HG03521 (cell line): Measurements from ENCODE around the gene IFITM10.

Experiments used
- ATAC-seq: cut with Tn5 transposase; IDR thresholded peaks from one replicate; pipeline ENCODE4 v1.9.1; 2021; ENCODE audit warnings: mild to moderate bottlenecking, moderate library complexity; ENCODE audit not compliant: unreplicated experiment

Gene IFITM10

GRCh38 chr11:1750481-1750839 lies at the start of gene IFITM10:
IFITM10 (minus strand) TSS chr11:1750595; CDS start chr11:1750442, 153 bp downstream.
- no peak for ATAC-seq

GRCh38 chr11:1797391-1798125 lies 47.2 kb upstream of the IFITM10 start:
- no peak for ATAC-seq

GRCh38 chr11:1796413-1797011 lies 46.1 kb upstream of the IFITM10 start:
- ATAC-seq, result no peak

GRCh38 chr11:1793081-1793480 lies 42.7 kb upstream of the IFITM10 start:
- ATAC-seq, result no peak

- ATAC-seq, result no peak
Observed at GRCh38 chr11:1792461-1792860, 42.1 kb upstream of the IFITM10 start.

- ATAC-seq, result no peak
Observed at GRCh38 chr11:1791912-1792311, 41.5 kb upstream of the IFITM10 start.

- no peak for ATAC-seq
Observed at GRCh38 chr11:1786466-1786865, 36.1 kb upstream of the IFITM10 start.

GRCh38 chr11:1785749-1786413 lies 35.5 kb upstream of the IFITM10 start:
- ATAC-seq, result no peak

- ATAC-seq, result no peak
Observed at GRCh38 chr11:1784761-1785650, 34.6 kb upstream of the IFITM10 start.

- ATAC-seq, result no peak
Observed at GRCh38 chr11:1783725-1784529, 33.5 kb upstream of the IFITM10 start.

GRCh38 chr11:1782831-1783724 lies 32.7 kb upstream of the IFITM10 start:
- no peak for ATAC-seq

GRCh38 chr11:1782031-1782590 lies 31.7 kb upstream of the IFITM10 start:
- ATAC-seq, result no peak

GRCh38 chr11:1781593-1781975 lies 31.2 kb upstream of the IFITM10 start:
- ATAC-seq, result no peak

GRCh38 chr11:1780700-1781592 lies 30.6 kb upstream of the IFITM10 start:
- no peak for ATAC-seq

GRCh38 chr11:1779806-1780699 lies 29.7 kb upstream of the IFITM10 start:
- ATAC-seq, result no peak

- no peak for ATAC-seq
Observed at GRCh38 chr11:1779034-1779805, 28.8 kb upstream of the IFITM10 start.
